HEK293 (cell line): Measurements from ENCODE around the gene NINJ1.

Experiments
- CTCF ChIA-PET: fragments of 350-600 bp; formaldehyde crosslinking; extraction: SDS; loops from one replicate; lab custom pipeline; 2021; ENCODE audit warnings: antibody characterized with exemption; lab: Yijun Ruan, JAX
- POLR2A ChIA-PET: fragments of 300-600 bp; formaldehyde crosslinking; extraction: SDS; loops from one replicate; lab custom pipeline; 2020; ENCODE audit warnings: antibody characterized with exemption, inconsistent platforms; lab: Yijun Ruan, JAX
- H3K27ac ChIP-seq: fragments of 200-500 bp; sonication (Bioruptor generic); 2 replicates; pipeline ENCODE4 v1.5.1; 2014; ENCODE audit warnings: low read depth, low read length, control low read depth, inconsistent platforms; ENCODE audit errors: extremely low read depth
- H3K36me3 ChIP-seq, 2 experiments: fragments of 200-500 bp in 1 of 2; sonication (Bioruptor generic) in 1 of 2; 1 replicate in 1 of 2; 2 replicates in 1 of 2; pipeline ENCODE4 v1.5.1; 2014 to 2017; ENCODE audit warnings: inconsistent platforms in 2 of 2, low read length in 2 of 2; ENCODE audit not compliant: control insufficient read depth in 2 of 2, insufficient read depth in 1 of 2
- H3K4me1 ChIP-seq: fragments of 200-500 bp; sonication (Bioruptor generic); 2 replicates; pipeline ENCODE4 v1.5.1; 2014; ENCODE audit warnings: mild to moderate bottlenecking, low read length, inconsistent platforms; ENCODE audit not compliant: control insufficient read depth, insufficient read depth
- H3K4me3 ChIP-seq: 2 replicates; pipeline ENCODE4 v1.5.1; 2011; ENCODE audit warnings: low read depth, mild to moderate bottlenecking, control low read depth, low read length, moderate library complexity
- H3K9me3 ChIP-seq: fragments of 200-500 bp; sonication (Bioruptor generic); 2 replicates; pipeline ENCODE4 v1.5.1; 2014; ENCODE audit warnings: low read depth, low read length, inconsistent platforms; ENCODE audit not compliant: control insufficient read depth, insufficient read depth
- KLF1 ChIP-seq: fragments of 450-650 bp; formaldehyde crosslinking; IDR thresholded peaks from 2 replicates; pipeline ENCODE4 v1.5.1; 2016; ENCODE audit warnings: missing biosample characterization, missing genetic modification characterization
- KLF7 ChIP-seq: fragments of 450-650 bp; formaldehyde crosslinking; IDR thresholded peaks from 2 replicates; pipeline ENCODE4 v1.5.1; 2016; ENCODE audit warnings: missing biosample characterization, missing genetic modification characterization, borderline replicate concordance
- PRDM6 ChIP-seq: fragments of 450-650 bp; formaldehyde crosslinking; IDR thresholded peaks from 2 replicates; pipeline ENCODE4 v1.5.1; 2017; ENCODE audit warnings: missing biosample characterization, missing genetic modification characterization
- RBAK ChIP-seq: fragments of 450-650 bp; formaldehyde crosslinking; IDR thresholded peaks from 2 replicates; pipeline ENCODE4 v1.5.1; 2016; ENCODE audit warnings: missing biosample characterization, missing genetic modification characterization
- SCRT2 ChIP-seq: fragments of 450-650 bp; formaldehyde crosslinking; IDR thresholded peaks from 2 replicates; pipeline ENCODE4 v1.5.1; 2016; ENCODE audit warnings: missing biosample characterization, missing genetic modification characterization
- SP2 ChIP-seq: fragments of 450-650 bp; formaldehyde crosslinking; IDR thresholded peaks from 2 replicates; pipeline ENCODE4 v1.5.1; 2016; ENCODE audit warnings: missing biosample characterization, missing genetic modification characterization
- SP7 ChIP-seq: fragments of 450-650 bp; formaldehyde crosslinking; IDR thresholded peaks from 2 replicates; pipeline ENCODE4 v1.5.1; 2016; ENCODE audit warnings: missing biosample characterization, missing genetic modification characterization
- YY1 ChIP-seq: fragments of 450-650 bp; formaldehyde crosslinking; IDR thresholded peaks from 2 replicates; pipeline ENCODE4 v1.5.1; 2018; ENCODE audit warnings: missing biosample characterization, missing genetic modification characterization
- ZBTB11 ChIP-seq: fragments of 450-650 bp; formaldehyde crosslinking; conservative IDR thresholded peaks from 2 replicates; pipeline ENCODE4 v1.5.1; 2016; ENCODE audit warnings: low read depth, missing biosample characterization, missing genetic modification characterization
- ZNF311 ChIP-seq: fragments of 450-650 bp; formaldehyde crosslinking; IDR thresholded peaks from 2 replicates; pipeline ENCODE4 v1.5.1; 2017; ENCODE audit warnings: missing biosample characterization, missing genetic modification characterization, borderline replicate concordance
- ZNF354C ChIP-seq: fragments of 450-650 bp; formaldehyde crosslinking; IDR thresholded peaks from 2 replicates; pipeline ENCODE4 v1.5.1; 2016; ENCODE audit warnings: missing biosample characterization, missing genetic modification characterization, low read depth, borderline replicate concordance
- ZNF518A ChIP-seq: fragments of 450-650 bp; formaldehyde crosslinking; conservative IDR thresholded peaks from 2 replicates; pipeline ENCODE4 v1.5.1; 2016; ENCODE audit warnings: low read depth, missing biosample characterization, missing genetic modification characterization
- ZNF544 ChIP-seq: fragments of 450-650 bp; formaldehyde crosslinking; IDR thresholded peaks from 2 replicates; pipeline ENCODE4 v1.5.0; 2017; ENCODE audit warnings: missing biosample characterization, missing genetic modification characterization
- ZNF548 ChIP-seq: fragments of 450-650 bp; formaldehyde crosslinking; IDR thresholded peaks from 2 replicates; pipeline ENCODE4 v1.5.1; 2016; ENCODE audit warnings: missing biosample characterization, missing genetic modification characterization
- ZNF626 ChIP-seq: fragments of 450-650 bp; sonication (Bioruptor Pico); formaldehyde crosslinking; IDR thresholded peaks from 2 replicates; pipeline ENCODE4 v1.5.1; 2018; ENCODE audit warnings: missing biosample characterization, missing genetic modification characterization, inconsistent platforms
- ZNF664 ChIP-seq: fragments of 450-650 bp; formaldehyde crosslinking; IDR thresholded peaks from 2 replicates; pipeline ENCODE4 v1.5.1; 2016; ENCODE audit warnings: missing biosample characterization, missing genetic modification characterization
- ZNF791 ChIP-seq: fragments of 450-650 bp; formaldehyde crosslinking; IDR thresholded peaks from 2 replicates; pipeline ENCODE4 v1.5.1; 2016; ENCODE audit warnings: missing biosample characterization, missing genetic modification characterization

The NINJ1 gene

GRCh38 chr9:93116072-93116961 is 17.7 kb downstream of the NINJ1 start (continued):
- TF ChIP-seq ZNF518A (tag by site-specific recombination) (no peak), SCRT2 (tag by site-specific recombination) (no peak), KLF7 (tag by site-specific recombination) (no peak)

- ChIA-PET POLR2A (no interaction called here), CTCF (no interaction called here)
- Histone ChIP-seq H3K9me3 (no peaks in the 10 kb centered on the region), H3K4me3 (no peak overlapping the region), H3K36me3 (peaks cover 0 to 17% of the 10 kb centered on the region in 2 experiments; a peak in 1 of 3 replicates), H3K4me1 (peaks cover 3% of the 10 kb centered on the region; the same call in 1 of the 2 replicates), H3K27ac (no peak overlapping the region)
- TF ChIP-seq SP2 (tag by site-specific recombination) (no peak), KLF1 (tag by site-specific recombination) (0 out of 2 replicates have a peak, but pooled peaks have one; percentile 32)
Measured at GRCh38 chr9:93115486-93116071, 18.5 kb downstream of the NINJ1 start.

GRCh38 chr9:93114984-93115335 is 19.1 kb downstream of the NINJ1 start:
- Histone ChIP-seq H3K27ac (no peak overlapping the region), H3K4me3 (no peak overlapping the region), H3K4me1 (peaks cover under 1% of the 10 kb centered on the region; the same call in 1 of the 2 replicates), H3K9me3 (no peaks in the 10 kb centered on the region), H3K36me3 (peaks cover 0 to 22% of the 10 kb centered on the region in 2 experiments; a peak in 2 of 3 replicates)
- ChIA-PET CTCF (no interaction called here), POLR2A (no interaction called here)
- TF ChIP-seq ZNF354C (no peak), ZNF626 (tag by site-specific recombination) (no peak), YY1 (tag by site-specific recombination) (no peak), ZNF548 (tag by site-specific recombination) (no peak), SCRT2 (tag by site-specific recombination) (no peak), RBAK (tag by site-specific recombination) (no peak), ZNF311 (no peak), PRDM6 (no peak), ZBTB11 (tag by site-specific recombination) (no peak), ZNF791 (tag by site-specific recombination) (no peak), ZNF544 (tag by site-specific recombination) (no peak), SP7 (tag by site-specific recombination) (no peak), ZNF664 (tag by site-specific recombination) (no peak)
- TF ChIP-seq, all 188 proteins: peak for 0
